OCI-LY7 (cell line): ENCODE data around the gene ZNF276.

Experiments
- EZH2phosphoT487 ChIP-seq: fragments of 200-600 bp; sonication (generic); IDR thresholded peaks from 2 replicates; pipeline ENCODE4 v1.6.1; 2018; ENCODE audit warnings: low read depth, borderline replicate concordance, mild to moderate bottlenecking, mixed run types, antibody characterized with exemption, low read length, moderate library complexity, mixed read lengths
- TF ChIP-seq, protein P1 (sequence below): fragments of 200-600 bp; sonication (generic); conservative IDR thresholded peaks from 2 replicates; pipeline ENCODE4 v1.5.1; 2014; ENCODE audit warnings: mild to moderate bottlenecking, antibody characterized with exemption, low read length, moderate library complexity, mixed read lengths

DNA sequence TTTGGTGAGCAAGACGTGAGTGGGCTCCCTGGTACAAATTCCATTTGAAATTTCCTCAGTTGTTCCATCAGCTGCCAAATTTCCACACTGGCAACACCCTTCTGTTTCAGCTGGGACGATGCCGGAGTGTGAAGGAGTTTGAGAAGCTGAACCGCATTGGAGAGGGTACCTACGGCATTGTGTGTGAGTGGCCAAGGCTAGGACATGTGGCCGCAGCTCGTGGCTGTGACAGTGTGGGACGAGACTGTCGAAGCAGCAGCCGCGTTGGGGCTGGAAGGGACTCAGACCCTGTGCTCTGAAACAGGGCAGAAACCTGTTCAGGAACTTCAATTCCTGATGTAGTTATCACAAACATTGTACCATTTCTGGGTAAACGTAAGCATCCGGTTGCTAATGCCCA lies 32.2 kb upstream of the ZNF276 start:
- TF ChIP-seq, protein P1, sequence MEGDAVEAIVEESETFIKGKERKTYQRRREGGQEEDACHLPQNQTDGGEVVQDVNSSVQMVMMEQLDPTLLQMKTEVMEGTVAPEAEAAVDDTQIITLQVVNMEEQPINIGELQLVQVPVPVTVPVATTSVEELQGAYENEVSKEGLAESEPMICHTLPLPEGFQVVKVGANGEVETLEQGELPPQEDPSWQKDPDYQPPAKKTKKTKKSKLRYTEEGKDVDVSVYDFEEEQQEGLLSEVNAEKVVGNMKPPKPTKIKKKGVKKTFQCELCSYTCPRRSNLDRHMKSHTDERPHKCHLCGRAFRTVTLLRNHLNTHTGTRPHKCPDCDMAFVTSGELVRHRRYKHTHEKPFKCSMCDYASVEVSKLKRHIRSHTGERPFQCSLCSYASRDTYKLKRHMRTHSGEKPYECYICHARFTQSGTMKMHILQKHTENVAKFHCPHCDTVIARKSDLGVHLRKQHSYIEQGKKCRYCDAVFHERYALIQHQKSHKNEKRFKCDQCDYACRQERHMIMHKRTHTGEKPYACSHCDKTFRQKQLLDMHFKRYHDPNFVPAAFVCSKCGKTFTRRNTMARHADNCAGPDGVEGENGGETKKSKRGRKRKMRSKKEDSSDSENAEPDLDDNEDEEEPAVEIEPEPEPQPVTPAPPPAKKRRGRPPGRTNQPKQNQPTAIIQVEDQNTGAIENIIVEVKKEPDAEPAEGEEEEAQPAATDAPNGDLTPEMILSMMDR = no peak
- no peak for TF ChIP-seq EZH2phosphoT487
